ENCODE data around the gene PCSK4. TPM values are rescaled to one million over a fixed set of nuclear protein-coding genes. Genes with fewer than 3 reads are reported as not detected.

Gene PCSK4
- total RNA-seq, 2 donors from 2014 or later: 13.3 to 16.6 TPM

DNA sequence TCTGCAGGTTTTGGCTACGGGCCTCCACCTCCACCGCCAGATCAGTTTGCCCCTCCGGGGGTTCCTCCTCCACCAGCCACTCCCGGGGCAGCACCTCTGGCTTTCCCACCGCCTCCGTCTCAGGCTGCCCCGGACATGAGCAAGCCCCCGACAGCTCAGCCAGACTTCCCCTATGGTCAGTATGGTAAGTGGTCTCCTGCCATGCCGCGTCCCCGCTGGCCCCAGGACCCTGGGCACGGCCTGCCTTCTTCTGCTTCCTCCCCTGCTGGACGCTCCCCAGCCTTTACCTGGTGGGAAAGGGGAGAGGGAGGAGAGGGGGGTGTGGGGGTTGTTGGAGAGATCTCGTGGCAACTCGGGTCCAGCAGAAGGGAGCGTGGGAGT lies 57.7 kb downstream of the PCSK4 start:
- peaks cover 0 to 6% of the 10 kb centered on the region in 2 donors for H3K36me3 Mint-ChIP-seq (ENCODE audit: insufficient read depth in 2 of 2)
- no peaks in the 10 kb centered on the region for H3K9me3 Mint-ChIP-seq
- no peak for ATAC-seq (replicated peaks in 1 of 2)
- no peaks in the 10 kb centered on the region for H3K4me1 Mint-ChIP-seq (ENCODE audit: low read depth)
- H3K27ac Mint-ChIP-seq: no peak overlapping the region
- DNase-seq: no peak
- no peaks in the 10 kb centered on the region for H3K27me3 Mint-ChIP-seq (ENCODE audit: low read depth)
- H3K4me3 Mint-ChIP-seq: no peak overlapping the region

DNA sequence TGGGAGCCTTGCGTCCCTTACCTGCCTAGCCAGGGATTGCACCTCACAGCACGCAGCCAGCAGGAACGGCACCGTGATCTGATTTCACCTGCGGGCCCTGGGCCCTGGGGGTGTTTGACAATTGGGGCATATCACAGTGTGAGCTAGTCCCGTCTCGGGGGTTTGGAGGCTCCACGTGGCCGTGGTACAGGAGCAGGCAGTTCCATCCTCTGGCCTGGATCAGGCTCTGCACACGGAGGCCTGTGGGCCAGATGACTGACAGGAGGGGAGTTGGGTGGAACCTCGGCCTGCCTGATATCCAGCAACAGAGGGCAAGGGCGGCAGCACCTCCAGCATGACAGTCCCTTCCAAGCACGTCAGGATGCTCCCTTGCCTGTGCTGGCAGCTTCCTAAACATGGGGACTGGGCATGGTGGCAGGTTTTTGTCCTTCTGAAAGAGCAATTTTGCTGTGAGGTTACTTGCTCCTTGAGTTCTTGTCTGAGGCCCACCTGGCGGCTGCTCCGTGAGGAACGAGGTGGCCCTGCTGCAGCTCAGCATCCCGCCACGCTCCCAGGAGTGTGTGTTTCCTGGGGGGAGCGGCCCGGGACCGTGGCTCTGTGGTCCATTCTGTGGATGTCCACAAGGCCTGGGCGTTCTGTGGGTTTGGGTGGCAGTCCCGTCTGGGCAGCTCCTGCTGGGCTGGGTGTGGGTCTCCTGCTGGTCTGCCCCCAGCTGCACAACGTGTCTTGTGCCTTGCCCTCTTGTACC lies 58.2 kb downstream of the PCSK4 start:
- Mint-ChIP-seq H3K4me3 (no peak overlapping the region), H3K36me3 (ENCODE audit: insufficient read depth in 2 of 2) (peaks cover 0 to 6% of the 10 kb centered on the region in 2 donors), H3K27me3 (ENCODE audit: low read depth) (no peaks in the 10 kb centered on the region), H3K9me3 (no peaks in the 10 kb centered on the region), H3K4me1 (ENCODE audit: low read depth) (no peaks in the 10 kb centered on the region), H3K27ac (no peak overlapping the region)
- DNase-seq (no peak), ATAC-seq (replicated peaks in 1 of 2) (no peak)

Other genes starting within 250 kb of the PCSK4 start
- 100 to 1,000 TPM; 169 to 201 TPM for gene ATP5F1D, start 248.6 kb downstream of the PCSK4 start, total RNA-seq
- 10 to 100 TPM; 72.3 to 75.4 TPM for gene MIDN, start 241.8 kb downstream of the PCSK4 start, total RNA-seq
- 100 to 1,000 TPM; 400 to 456 TPM for gene CIRBP, start 221.0 kb downstream of the PCSK4 start, total RNA-seq
- gene FAM174C, start 214.8 kb downstream of the PCSK4 start, total RNA-seq: 10 to 100 TPM; 59.8 to 69.1 TPM
- not detected for gene EFNA2, start 204.5 kb downstream of the PCSK4 start, total RNA-seq
- 100 to 1,000 TPM in 1 of 2 donors, 10 to 100 TPM in 1; 96.5 to 107 TPM for gene NDUFS7, start 106.4 kb downstream of the PCSK4 start, total RNA-seq
- gene GAMT, start 88.8 kb downstream of the PCSK4 start, total RNA-seq: 10 to 100 TPM; 13.6 to 17.7 TPM
- 100 to 1,000 TPM; 219 to 252 TPM for gene DAZAP1, start 82.8 kb downstream of the PCSK4 start, total RNA-seq
- gene RPS15, start 52.0 kb downstream of the PCSK4 start, total RNA-seq: 1,000 to 10,000 TPM; 1,293 to 1,490 TPM
- under 1 TPM; 0.02 to 0.14 TPM for gene APC2, start 40.2 kb downstream of the PCSK4 start, total RNA-seq
- 10 to 100 TPM; 28.1 to 31.7 TPM for gene C19orf25, start 11.1 kb downstream of the PCSK4 start, total RNA-seq
- gene REEP6, start 831 bp upstream of the PCSK4 start, total RNA-seq: 1 to 10 TPM; 1.7 to 3.8 TPM
- gene ADAMTSL5, start 22.7 kb upstream of the PCSK4 start, total RNA-seq: 1 to 10 TPM; 4.3 to 5.5 TPM
- gene PLK5, start 33.7 kb upstream of the PCSK4 start, total RNA-seq: not detected
- gene MEX3D, start 78.0 kb upstream of the PCSK4 start, total RNA-seq: 1 to 10 TPM; 6.4 to 6.8 TPM
- gene MBD3, start 102.5 kb upstream of the PCSK4 start, total RNA-seq: 10 to 100 TPM; 71.2 to 77.9 TPM
- gene UQCR11, start 115.1 kb upstream of the PCSK4 start, total RNA-seq: 100 to 1,000 TPM; 103 to 113 TPM
- gene TCF3, start 162.3 kb upstream of the PCSK4 start, total RNA-seq: 100 to 1,000 TPM; 112 to 126 TPM

Data from activated T-cell treated with anti-CD3 and anti-CD28 coated beads, Interleukin-2, amount 50 U/mL, for 72 hours (primary cell).